GM04504 (cell line): ENCODE results near the gene COL24A1.
"Not testable (repeated sequence)": the region's sequence is repeated elsewhere in the genome, so short reads cannot be mapped to it uniquely, and the experiment has no call there.

Experiments
- DNase-seq: peaks from one replicate; pipeline ENCODE4 v3.0.0-alpha.2; 2012; ENCODE audit warnings: low read depth

COL24A1 gene

DNA sequence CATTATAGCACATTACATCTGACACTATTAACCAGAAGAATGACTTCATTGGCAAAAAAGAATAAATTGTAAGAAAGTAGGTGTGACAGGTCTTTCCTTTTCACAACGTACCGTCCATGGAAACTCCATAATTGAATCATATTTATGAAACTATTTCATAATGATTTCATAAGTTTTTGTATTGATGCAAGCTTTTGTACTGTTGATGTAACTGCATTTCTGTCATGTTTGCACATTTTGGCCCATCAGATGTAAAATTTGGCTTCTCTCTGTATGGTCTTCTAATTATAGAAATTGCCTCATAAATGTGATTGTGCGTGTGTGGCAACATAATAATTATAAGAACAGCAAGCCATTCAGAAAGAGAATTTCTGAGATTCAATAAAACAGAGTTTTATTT lies 267.7 kb downstream of the COL24A1 start:
- DNase-seq: no peak

DNA sequence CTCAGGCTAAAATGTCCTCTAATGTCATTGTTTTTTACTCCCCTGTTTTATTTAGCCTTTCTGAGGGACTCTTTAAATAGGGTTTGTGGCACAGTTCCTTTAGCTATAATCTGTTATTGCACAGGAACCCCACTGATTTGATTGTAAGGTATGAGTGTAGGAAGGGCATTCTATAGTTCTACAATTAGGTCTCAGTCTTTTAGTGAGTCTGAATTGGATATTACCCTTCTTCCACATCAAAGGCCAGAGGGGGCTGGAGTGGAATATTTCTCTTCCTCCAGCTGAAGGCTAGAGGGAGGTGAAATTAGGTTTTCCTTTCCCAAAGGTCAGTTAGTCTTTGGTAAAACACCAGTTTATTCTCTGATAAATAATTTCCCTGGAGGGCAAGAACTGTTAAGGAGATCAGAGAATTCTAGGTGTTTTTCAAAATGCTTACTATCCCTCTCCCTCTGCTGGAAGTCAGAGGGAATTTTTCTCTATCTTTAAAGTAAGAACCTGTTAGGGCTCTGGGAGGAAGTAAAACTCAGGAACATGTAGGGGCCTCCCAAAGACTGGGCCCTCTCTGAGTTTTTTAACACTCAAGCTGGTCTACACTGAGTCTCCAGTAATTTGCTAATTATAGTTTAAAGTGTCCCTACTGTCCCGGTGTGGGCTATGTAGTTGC lies 272.1 kb downstream of the COL24A1 start:
- DNase-seq: no peak

DNA sequence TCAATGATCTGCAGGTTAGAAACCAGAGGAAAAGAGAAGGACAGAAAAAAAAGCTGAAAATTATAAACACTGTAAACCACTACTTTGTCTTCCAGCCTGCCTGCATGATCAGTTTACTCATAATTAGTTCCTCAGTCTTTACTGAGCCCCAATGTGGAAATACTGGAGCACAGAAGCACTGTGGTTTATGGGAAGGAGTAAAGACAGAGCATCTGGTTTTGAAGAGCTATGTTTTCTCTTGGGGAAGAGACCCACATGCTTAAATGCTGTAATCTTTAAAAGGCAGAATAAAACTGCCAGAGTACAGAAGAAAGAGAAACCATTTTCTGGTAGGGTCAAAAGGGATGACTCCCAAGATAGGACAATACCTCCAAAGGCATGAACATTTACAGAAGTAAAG lies 289.4 kb downstream of the COL24A1 start:
- no peak for DNase-seq

DNA sequence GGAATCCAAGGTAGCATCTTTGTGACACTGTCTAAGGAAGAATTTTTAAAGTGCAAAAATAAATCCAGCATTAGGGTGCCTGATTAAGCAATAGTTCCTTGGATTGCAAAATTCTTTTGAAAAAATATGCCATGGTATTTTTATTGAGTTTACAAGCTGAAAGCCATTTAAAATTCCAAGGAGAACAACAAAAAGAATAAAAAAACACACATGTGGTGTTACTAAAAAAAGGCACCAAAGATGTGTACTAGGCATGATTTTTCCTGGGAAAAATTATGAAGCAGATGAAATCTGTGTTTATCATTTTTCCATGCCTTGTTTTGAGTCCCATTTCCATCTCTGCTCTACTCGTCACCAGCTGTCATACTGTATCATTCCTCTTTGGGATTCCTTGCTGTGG lies 291.4 kb downstream of the COL24A1 start:
- peak; percentile 39 for DNase-seq

DNA sequence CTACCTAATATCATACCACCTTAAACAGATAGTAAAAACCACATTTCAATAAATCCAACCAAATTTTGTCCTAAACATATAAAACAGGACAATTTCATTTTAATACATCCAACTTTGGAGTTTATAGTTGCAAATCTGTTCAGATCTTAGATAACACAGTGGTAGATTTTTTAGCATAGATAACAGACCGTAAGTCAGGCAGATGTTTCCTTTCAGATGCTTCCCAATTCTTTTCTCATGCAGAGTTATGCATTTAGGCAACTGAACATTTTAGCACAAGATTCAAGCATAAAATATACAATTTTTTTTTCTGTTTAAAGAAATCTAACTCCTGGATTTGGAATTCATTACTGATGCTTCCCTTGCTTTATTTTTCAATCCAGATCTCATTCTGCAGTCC lies 291.8 kb downstream of the COL24A1 start:
- DNase-seq: no peak

DNA sequence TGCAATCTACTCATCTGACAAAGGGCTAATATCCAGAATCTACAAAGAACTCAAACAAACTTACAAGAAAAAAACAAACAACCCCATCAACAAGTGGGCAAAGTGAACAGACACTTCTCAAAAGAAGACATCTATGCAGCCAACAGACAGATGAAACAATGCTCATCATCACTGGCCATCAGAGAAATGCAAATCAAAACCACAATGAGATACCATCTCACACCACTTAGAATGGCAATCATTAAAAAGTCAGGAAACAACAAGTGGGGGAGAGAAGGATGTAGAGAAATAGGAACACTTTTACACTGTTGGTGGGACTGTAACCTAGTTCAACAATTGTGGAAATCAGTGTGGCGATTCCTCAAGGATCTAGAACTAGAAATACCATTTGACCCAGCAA lies 292.9 kb downstream of the COL24A1 start:
- not testable (repeated sequence) for DNase-seq

DNA sequence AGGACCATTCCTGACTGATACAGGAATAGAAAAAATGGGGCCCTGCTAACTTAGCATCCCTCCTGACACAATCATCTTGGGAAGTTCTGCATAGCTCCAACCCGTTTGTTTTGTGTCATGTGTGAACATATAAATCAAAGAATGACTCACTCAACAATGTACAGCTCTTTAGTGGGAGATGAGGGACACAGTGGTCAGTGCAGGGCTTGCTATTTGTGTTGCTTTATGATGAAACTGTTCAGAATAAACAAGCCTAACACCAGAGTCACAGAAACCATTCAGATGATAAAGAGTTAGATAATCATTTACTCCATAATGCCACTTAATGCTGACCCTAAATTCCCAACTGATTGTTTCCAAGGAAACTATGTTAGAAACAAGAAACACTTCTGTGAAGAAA lies 294.1 kb downstream of the COL24A1 start:
- DNase-seq: no peak

DNA sequence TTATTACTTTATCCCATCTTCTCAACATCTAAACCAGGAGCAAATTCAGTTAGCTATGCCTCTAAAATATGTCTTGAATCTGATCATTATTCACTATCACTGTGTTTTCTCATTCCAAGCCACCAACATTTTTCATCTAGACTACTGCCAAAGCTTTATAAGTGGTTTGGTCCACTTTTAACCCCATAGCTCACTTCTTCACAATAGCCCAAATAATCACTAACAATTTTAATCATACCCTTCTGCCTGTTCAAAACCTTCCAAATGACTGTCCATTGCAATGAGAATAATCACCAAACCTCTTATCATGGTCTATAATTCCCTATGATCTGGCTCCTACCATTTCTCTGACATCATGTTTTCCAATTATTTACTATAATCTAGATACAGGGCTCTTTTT lies 298.6 kb downstream of the COL24A1 start:
- no peak for DNase-seq

DNA sequence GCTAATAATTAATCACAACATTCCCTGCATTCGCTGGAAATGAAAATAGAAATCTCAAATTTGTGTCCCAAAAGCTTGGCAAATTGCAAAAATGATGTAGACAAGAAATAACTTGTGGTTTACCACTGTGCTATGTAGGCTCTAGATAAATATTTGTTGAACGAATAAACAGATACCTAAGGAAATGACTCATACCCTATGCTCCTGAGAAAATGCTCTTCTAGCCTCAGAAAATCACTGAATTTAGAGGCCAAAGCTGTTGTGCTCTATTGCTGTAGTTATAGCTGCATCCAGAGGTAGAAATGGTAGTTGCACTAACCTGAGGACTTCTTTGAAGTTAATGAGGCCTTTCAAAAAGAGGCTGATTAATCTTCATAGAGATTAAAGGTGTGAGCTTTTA lies 306.3 kb downstream of the COL24A1 start:
- DNase-seq: peak; percentile 81

DNA sequence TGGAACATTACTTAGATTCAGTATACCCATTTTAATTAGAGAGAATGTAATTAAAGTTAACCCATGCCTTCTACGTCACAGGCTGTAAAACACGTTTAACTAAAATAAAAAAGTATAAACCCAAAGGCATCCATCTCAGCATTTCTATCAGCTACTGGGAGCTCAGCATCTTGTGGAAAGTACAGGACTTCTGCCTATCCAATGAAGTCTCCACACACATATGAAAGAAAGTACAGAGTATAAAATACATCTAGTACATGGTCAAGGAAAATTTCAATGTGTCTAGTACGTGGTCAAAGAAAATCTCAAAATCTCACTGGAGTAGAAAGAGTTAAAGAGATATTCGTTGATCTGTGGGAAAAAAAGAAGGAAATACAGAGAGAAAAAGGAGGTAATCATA lies 306.9 kb downstream of the COL24A1 start:
- no peak for DNase-seq

DNA sequence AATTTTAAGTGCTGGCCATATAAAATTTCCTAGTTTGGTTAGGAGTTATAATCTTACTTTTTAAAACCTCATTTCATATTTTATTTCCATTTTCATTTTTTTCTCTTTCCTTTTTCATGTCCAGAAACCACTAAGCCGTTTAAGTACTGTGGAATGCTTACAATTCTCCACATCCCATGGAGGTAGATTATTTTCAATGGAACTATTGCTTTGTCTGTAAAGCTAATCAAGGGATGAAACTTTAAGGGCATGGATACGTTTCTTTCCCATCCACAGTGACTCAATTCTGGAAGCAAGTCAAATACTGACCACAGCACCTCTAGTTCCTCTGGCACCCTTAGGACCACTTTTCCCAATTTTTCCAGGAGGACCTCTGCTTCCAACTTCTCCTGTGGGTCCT lies 309.2 kb downstream of the COL24A1 start:
- no peak for DNase-seq

DNA sequence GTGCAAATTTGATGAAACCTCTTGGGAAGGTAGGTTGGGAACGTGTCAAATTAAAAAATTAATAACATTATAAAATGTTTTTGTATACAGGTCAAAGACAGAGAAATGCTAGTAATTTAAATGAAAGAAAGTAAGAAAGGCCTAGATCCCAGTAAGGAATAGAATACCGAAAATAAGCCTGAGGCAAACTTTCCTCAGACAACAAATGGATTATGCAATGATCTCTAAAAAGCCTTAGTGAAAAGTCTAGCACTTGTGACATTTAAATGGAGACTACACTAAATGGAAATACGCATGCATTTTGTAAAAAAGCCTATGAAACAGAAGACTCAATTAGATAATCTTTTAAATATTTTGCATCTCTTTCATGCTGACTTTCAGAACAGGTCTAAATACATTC lies 309.9 kb downstream of the COL24A1 start:
- no peak for DNase-seq

DNA sequence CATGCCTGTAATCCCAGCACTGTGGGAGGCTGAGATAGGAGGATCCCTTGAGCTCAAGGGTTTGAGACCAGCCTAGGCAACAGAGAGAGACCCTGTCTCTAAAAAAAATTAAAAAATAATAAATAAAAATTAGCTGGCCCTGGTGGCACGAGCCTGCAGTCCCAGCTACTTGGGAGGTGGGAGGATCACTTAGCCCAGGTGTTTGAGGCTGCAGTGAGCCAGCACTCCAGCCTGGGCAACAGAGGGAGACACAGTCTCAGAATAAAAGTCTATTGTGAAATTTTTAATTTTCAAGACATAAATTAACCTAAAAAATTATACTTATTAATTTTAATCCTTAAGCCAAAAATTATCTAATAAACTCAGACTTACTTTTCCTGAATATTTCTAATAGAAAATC lies 317.1 kb downstream of the COL24A1 start:
- DNase-seq: no peak

DNA sequence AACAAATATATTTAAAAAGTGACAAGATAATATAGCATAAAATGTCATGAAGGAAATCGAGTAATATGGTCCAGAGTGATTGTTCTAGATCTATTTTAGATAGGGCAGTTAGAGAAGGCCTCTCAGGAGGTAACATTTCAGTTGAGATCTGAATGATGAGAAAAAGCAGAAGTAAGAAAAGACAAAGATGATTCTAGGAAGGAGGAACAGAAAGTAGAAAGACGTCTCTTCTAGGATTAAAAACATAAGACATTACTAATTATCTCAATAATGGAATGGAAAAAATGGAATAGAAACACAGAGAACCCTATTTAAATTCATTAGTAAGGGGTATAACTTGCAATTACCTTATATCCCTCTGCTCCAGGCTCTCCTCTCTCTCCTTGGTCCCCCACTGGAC lies 318.3 kb downstream of the COL24A1 start:
- no peak for DNase-seq

DNA sequence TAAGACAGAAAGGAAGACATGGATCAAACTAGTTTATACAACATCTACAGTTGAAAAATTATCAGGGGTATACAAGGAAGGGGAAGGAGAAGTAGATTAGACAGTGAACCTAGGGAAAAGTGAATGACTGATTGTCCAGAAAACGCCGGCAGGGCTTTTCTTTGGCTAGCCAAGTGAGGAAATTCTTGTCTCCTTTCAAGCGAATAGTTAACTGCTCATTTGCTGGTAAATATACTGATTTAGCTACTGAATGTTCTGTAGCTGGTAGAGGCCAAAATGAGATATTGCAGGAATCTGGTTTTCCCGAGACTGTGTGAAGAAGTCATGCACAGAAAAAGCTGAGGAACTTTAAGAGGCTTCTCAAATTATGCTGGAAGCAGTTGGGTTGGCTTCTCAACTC lies 319.8 kb downstream of the COL24A1 start:
- DNase-seq: no peak

DNA sequence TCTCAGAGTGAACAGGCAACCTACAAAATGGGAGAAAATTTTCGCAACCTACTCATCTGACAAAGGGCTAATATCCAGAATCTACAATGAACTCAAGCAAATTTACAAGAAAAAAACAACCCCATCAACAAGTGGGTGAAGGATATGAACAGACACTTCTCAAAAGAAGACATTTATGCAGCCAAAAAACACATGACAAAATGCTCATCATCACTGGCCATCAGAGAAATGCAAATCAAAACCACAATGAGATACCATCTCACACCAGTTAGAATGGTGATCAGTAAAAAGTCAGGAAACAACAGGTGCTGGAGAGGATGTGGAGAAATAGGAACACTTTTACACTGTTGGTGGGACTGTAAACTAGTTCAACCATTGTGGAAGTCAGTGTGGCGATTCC lies 323.4 kb downstream of the COL24A1 start:
- not testable (repeated sequence) for DNase-seq

DNA sequence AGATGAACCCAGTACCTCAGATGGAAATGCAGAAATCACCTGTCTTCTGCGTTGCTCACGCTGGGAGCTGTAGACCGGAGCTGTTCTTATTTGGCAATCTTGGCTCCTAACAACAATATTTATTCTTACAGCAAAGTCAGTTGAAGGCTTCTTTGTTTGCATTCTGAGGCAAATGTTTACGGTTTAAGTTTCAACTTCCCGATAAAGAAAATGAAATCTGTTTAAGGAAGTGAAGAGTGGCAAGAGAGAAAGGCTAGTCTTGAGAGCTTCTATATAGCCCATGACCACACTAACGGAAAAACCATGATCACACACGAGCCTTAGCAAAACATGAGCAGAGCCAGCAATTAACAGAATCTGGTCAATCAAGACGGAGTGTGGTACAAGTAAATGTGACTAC lies 325.7 kb downstream of the COL24A1 start:
- DNase-seq: no peak

DNA sequence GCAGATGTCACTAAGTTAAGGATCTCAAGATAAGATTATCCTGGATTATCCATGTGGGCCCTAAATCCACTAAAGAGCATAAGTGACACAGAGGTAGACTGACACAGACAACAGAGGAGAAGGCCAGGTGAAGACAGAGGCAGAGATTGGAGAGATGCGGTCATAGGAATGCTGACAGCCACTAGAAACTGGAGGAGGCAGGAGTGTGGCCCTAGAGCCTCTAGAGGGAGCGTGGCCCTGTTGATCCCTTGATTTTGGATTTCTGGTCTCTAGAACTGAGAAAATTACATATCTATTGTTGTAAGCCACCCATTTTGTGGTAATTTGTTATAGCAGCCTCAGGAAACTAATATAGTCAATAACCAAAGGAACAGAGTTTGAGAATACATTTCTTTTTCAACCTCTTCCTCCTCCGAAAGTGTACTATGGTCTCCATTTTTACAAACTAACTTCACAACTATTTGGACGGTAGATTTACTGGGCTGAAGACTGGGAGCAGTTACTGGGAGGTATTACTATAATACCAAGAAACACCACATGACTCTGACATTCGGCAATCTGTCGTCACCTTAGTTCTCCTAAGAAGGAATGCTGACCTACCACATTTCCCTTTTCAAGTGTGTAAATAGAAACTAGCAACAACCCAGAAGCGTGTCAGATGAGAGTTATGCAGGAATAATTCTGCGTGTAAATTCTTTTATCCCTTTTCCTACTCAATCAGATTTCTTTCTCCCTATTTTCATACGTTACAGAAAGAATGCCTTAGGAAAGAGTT lies 332.3 kb downstream of the COL24A1 start:
- no peak for DNase-seq

DNA sequence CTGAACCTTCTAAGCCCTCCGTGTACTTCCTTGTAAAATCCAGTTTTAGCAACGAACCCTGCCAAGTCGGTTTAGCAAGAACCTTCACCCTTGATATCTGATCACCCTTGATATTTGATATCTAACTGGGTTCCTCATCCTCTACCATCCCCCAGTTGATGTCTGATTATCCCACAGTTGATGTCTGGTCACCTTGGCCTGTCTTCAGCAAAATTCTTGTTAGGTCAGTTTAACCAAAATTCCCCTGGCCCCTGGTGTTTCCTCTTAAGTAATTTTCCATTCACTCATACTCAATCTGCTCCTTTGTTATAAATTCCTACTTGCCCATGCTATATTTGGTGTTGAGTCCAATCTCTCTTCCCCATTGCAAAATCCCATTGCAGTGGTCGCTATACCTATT lies 333.9 kb downstream of the COL24A1 start:
- DNase-seq: no peak

DNA sequence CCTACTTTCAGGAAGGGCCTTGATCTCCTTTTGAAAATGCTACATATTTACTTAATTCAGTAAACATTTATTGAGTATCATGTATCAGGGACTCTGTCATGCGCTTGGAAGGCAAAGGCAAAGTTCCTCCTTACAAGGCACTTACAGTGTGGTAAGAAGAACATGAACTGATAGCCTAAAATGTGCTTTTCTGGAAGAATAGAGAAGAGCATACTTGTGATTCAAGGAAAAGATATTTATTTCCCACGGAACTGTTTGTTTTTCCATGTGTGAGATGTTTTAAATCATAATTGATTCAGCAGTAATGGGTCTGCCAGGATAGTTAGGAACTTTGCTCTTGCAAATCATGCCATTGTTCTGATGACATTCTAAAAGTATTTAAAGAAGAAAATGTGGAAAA lies 338.2 kb downstream of the COL24A1 start:
- peak; percentile 25 for DNase-seq

DNA sequence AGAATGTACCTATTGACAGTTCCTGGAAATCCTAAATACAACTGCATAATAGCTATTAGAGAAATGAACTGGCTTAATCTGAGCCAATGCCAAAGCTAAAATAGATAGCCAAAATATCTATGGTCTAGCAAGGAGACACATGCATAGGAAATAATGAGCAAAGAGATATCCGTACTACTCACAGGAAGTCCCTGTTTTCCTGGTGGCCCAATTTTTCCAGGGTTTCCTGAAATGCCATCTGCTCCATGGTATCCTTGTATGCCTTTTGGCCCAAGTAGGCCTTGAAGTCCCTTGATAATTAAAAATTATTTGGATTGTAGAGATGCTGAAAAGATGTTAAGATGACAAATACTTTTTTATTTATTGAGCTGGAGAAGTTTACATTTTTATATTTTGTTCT lies 340.0 kb downstream of the COL24A1 start:
- DNase-seq: no peak

DNA sequence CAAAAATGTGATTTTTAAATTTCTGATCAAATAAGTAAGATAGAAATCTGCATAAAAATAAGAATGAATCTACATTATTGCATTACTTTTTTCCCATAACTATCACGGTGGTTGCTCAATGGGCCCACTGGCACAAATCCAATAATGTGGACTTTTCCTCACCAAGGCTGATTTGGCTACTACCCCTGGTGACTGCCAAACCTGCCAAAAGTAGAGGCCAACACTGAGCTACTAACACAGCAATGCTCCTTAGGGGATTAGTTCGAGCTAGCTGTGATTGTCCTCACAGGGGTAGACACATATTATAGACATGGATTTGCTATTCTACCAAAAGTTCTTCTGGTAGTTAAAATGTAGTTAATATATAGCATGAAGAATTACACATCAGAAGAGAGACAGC lies 340.7 kb downstream of the COL24A1 start:
- no peak for DNase-seq

DNA sequence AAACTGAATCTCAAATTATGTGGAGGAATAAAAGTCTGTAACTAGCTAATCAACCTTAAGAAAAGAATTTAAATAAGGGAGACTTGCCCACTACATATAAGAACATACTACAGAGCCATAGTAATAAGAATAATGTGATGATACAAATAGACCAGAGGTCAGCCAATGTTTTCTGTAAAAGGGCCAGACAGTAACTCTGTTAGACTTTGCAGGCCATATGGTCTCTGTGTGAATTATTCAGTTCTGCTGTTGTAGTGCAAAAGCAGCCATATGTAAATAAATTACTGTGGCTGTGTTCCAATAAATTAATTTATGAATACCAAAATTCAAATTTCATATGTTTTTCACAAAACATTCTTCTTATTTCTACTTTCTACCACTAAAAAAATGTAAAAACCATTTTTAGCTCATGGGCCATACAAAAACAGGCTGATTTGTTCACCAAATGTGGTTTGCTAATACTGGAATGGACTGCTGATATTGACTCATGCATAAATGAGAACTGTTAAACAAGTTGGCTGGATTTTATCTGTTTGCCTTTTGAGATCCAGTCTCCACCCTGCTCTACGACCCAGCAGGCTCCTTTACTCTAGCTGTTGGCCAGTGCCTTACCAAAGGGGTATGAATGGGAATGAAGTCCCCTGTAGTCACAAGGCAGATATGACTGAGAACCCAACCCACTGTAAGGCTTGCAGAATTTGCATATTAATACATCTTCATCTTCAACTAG lies 350.2 kb downstream of the COL24A1 start:
- DNase-seq: no peak
